GOT3 (cell line): ENCODE results near the gene BTRC.

Source experiments
- DNase-seq: peaks from one replicate; lab custom pipeline; 2025; ENCODE audit warnings: mixed read lengths; lab: John Stamatoyannopoulos, UW

The BTRC gene

DNA sequence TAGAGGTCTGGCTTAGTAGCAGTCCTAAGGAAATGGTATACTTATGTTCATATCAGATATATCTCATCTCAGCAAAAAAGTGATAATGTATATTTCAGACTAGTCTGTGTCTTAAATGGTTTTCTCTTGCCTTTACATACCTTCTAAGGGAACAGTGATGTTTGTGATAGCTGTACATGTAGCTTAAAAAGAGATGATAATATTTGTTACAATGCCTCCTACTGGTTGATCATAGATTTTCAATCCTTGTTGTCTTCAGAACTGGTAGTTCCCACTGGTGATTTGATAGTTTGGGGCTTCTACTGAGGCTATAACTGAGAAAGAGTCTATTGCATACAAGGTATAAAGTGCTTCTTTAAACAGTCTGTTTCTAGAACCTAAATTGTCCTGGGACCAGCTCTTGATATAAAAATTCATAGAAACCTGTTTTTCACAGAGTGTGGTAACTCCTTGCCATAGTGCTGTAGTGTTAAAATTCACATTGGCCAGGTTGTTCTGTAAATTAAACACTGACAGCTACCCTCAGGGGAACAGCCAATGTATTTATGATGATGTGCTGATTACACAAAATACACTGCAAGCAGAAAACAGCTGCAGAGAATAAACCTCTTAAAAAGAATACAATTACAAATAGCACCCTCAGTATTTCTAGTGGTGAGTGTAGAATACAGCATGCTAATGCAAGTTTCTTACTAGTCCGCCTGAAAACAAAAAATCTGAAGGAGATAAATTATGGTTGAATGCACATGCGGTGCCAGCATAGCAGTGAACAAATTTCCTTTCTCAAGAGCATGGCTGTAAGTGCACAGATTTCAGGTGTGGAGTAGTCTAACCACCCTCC lies 90.3 kb downstream of the BTRC start:
- no peak for DNase-seq

DNA sequence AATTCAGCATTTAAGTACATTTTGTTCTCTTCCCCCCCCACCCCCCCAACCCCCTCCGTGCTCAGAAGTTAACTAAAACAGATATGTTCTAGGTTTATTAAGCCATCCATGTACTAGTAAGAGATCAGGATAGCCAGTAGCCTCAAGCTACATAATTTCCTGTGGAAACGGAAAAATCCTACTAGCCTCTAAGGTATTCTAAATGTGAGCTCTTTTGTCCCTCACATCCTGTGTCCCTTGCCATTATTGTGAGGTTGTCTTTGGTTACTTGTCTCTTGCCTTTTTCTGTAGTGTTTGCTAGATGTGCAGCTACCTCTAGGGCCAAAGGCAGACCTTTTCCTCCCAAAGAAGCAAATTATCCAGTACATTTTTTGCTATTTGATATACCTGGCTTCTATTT lies 92.1 kb downstream of the BTRC start:
- no peak for DNase-seq

DNA sequence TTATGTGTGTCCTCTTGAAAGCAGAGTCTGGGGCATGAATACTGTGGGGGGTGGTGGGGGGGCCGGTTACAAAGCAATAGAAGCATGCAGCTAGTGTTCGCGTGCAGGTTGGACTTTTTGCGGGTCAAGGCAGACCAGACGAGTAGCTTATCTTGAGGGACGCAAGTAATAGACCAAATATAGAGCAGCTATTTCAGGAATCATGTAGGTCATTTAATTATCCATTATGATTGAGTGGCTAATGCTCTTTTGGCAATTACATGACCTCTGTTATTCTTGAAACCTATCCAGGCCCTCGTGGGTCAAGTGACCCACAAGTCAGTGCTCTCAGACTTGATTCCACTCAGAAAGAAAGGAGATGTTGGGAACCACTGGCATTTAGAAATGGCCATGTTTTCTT lies 93.0 kb downstream of the BTRC start:
- DNase-seq = no peak

DNA sequence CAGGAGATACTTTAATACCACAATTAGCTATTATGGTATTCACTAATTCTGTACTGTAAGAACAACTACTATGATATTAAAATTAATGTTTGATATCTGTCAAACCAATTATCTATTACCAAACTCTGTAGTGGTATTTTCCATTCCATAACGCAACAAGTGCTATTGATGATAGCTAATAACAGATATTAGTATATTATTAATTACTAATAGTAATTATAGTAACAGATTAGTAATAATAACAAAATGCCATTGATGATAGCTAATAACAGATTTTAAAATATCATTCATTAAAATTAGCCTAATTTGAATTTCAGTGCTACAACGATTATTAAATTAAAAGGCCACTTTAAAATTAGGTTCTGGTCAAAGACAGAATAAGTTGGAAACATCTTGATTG lies 93.5 kb downstream of the BTRC start:
- no peak for DNase-seq

DNA sequence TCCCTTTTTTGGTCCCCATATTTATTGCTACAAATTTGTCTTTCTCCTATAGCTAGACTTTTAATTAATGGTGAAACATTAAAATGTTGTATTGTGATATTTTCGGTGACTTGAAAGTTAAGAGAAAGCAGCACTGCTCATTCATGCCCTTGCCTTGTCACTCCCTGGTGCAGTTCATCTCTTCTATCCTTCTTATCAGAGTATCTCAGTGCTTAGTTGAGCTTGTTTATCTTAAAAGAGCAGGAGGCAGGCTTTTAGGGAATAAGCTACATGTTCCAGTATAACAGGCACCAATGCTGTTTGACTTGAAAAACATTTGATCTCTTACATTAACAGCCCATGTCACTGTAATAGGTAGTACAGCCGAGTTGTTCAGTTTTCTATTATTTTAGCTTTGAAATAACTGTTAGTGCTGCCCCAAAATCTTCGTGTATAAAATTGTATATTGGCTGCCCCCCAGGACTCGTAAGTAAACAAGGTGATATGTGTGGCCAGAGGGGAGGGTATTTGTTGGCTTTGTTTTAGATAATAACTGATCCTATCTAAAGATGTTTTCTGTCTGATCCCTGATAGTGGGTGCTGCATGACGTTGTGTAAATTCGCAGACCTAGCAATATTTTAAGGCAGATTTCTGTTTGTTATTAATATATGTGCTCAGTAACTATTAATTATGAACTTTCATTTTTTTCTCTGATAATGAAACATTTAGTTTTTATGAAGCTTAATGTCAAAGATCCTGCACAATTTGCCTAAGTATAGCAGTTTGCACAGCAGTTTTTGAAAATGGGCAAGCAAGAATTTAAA lies 96.5 kb downstream of the BTRC start:
- DNase-seq = no peak

DNA sequence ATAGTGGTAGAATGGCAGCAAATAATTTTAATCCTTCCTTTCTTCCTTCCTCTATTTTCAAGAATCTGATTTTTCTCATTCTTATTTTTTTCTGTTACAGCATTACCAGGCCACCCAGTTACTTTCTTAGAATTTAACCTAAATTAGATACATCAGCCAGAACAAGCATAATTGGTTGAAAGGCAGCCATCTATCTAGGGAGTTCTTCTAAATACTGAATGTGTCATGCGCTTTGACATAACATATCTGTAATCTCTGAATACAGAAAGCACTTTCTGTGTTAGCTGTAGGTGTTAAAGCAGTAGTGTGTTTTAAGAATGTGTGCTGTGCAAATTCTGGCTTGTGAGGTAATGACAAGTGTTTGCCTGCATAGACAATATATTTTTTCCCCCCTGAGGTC lies 97.3 kb downstream of the BTRC start:
- no peak for DNase-seq

DNA sequence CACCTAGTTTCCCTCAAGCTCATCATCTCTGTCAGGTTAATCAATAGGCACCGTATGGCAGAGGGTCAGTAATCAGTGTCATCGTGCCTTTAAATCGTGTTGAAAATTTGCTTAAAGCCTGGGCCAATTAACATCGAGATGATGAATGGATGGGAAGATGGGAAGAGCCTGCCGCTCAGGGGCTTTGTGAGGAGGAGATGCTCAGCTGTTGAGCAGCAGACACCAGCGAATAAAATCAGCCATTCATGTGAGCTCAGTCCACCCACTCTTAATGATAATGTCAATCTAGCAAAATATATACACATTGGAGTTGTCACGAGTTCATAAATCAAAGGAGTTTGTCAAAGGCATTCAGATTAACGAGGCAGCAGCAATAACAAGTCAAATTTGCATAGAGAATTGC lies 97.7 kb downstream of the BTRC start:
- no peak for DNase-seq

DNA sequence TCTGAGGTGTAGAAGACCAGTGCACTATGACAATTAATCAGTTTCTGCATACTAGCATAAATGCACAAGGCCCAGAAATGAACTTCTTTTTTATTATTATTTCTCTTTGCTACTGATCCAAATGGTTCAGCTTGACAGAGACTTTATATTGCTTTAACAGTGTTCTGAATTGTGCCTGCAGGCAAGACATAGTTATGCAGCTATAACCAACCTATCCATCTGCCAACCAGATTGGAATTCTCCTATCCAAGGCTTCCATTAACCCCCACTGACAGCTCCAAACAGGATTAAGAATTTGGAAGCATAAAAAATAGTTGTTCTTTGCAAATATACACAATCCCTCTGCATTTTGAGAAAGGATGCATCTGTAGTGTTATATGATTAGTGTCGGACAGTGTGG lies 98.2 kb downstream of the BTRC start:
- no peak for DNase-seq

DNA sequence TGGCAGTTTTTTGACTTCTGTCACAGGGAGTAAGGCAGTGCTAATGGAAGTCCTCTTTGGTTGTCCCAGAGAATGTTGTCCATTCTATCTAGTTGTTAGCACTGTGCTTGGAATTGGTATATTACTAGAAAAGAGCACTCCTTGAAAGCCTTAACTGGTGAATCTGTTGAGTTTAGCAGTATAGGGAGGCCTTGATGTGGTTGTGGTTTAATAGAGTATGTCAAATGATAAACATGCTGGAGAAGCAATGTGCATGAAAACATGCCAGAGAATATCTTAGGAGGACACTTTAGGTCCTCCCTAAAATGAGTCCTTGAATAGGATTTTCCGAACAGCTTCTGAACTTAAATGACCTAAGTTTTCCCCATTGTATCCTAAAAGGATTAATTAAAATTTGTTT lies 98.6 kb downstream of the BTRC start:
- DNase-seq = no peak

DNA sequence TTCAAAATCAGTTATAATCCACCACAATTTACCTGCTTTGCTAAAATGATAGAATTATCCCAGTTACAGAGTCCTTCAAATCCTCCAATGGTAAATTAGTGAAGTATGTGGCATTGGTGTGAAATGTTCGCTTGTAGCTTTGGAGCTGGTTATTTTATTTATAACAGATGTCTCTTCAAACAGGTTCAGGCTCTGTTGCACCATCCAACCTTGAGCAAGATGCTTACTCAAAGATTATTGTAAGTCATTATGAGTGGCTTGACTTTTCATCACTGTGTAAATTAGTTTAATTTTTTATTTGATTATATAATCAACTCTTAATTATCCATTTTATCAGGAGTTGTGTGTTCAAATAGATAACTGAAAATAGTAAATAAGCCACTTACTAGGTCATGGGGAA lies 99.4 kb downstream of the BTRC start:
- DNase-seq = no peak

DNA sequence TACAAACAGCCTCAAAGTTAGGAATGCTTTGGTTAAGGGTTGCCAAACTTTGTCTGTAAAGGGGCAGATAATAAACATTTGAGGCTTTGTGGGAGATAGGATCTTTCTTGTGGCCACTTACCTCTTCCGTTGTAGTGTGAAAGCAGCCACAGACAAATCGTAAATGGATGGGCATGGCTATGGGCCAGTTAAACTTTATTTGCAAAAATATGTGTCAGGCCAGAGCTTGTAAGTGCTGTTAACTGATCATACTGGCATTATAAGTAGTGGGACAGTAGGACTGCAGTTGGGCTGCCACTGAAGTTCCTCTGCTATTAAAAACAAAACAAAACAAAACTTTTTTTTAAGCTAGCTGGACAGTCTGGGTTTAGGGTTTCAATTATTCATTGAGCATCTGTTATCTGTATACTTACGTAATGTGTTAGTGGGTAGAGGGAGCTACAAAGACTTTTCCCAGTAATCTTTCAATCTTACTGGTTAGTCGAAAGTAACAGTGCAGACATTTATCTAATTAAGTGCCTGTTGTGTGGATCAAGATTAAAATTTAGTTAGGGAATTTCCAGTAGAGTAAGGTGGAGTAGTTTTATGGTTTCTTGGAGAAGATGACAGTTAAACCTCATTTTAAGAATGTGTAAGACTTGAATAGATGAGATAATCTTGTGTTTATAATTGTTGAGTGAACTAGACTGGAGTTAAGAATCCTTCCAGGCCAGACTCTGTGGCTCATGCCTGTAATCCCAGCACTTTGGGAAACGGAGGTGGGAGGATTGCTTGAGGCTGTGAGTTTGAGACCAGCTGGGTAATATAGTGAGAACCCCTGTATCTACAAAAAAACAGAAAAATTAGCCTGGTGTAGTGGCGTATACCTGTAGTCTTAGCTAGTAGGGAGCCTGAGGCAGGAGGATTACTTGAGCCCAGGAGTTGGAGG lies 100.1 kb downstream of the BTRC start:
- no peak for DNase-seq

DNA sequence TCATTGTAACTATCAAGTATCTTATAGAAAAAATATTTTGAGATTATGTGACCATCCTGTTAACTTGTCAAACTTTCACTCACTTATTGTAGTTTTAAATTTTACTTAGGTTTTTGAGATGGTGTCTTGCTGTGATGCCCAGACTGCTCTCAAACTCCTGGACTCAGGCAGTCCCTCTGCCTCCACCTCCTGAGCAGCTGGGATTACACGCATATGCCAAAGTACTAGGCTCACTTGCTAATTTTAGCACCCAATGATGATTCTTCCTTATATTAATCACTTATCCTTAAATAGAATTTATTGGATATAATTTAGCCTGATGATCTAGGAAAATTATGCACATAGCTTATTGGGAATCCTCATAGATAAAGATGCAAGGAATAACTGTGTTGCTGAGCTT lies 104.9 kb downstream of the BTRC start:
- DNase-seq = no peak

DNA sequence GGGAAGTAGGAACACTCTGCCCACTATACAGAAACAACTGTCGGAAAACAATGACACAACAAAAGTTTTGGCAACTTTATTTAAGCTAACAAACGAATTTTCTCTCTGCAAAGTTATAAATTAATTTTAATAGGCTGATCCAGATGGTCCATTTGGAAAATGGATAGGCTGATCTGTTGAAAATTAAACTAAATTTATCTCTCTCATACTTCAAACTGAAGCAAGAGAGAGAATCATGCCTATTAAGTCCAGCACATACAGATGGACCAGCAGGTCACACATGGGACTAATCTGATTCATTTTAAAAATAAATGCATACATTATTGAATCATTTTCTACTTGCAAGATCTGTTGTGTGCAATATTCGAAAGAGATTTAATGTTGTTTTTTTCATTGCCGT lies 110.1 kb downstream of the BTRC start:
- DNase-seq = no peak

DNA sequence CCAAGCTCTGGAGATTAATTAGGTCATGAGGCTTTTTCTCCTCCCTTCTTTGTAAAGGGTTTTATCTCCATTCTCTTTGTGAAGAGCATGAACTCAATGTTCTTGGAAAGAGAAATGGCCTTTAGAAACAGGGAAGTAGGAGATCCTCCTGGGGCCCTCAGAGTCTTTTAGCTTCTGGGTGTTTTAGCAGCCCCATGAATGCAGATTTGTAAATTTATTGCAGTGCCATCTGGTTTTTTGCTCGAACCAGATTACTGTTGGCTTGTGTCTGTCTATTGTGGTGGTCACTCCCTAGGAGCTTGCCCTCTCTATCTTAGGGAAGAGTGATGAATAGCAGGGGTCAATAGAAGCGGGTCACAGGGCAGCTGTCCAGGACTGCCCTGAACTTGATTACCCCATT lies 110.6 kb downstream of the BTRC start:
- DNase-seq = no peak

DNA sequence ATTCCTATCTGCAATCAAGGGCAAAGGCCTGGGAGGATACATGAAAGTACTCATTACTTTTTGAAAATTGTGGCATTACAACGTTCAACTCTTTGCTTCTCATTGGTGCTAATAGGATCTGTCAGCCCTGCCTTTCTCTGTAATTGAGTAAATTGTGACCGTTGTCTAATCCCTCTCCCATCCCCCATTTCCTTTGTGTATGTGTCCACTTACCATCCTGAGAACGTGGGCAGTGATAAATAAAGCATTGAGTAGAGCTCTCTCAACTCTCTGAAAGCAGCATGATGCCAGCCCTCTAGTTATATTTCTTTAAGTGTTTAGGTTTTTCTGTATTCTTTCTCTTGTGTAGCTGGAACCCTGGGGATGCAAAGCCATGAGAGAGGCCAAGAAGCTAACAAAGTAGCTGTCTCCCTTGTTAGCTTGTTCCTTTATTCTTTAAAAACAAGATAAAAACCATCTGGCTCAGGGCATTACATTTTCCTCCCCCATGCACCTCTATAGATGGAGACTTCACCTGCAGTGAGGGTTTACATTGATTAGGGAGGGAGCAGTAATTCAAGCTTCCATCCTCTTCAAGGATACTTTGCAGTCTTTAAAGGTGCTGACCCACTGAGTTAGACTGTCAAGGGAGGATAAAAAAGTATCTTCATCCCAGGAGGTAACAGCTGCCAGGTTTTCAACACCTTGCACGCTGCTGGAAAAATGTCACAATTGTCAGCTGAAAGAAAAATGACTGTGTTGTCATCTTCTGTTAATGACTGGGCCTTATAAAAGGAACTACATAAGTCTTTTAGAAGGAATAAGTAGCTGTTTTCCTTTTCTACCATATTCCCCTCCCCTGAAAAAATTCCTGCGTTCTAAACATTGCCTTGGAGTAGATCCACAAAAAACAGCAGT lies 112.3 kb downstream of the BTRC start:
- DNase-seq = no peak

DNA sequence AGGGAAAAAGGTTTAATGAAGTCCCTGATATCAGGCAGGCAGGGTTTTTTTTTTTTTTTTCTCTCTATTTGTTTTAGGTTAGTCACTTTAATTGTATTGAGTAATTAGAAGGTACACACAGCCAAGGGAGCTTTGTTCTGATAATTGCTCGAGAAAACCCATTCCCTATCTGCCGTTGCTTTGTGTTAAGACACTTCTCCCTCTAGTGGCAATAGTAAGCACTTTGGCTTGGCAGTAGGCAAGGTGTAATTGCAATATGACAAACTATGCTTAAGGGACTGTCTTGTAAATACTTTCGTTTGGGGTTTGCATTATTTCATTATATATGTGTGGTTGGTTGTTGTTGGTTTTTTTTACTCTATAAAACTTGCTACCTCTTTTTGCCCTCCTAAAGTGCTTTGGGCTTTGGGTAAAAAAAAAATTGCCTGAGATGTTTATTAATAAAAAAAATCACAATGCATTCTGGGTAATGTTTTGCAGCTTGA lies 113.4 kb downstream of the BTRC start:
- no peak for DNase-seq

DNA sequence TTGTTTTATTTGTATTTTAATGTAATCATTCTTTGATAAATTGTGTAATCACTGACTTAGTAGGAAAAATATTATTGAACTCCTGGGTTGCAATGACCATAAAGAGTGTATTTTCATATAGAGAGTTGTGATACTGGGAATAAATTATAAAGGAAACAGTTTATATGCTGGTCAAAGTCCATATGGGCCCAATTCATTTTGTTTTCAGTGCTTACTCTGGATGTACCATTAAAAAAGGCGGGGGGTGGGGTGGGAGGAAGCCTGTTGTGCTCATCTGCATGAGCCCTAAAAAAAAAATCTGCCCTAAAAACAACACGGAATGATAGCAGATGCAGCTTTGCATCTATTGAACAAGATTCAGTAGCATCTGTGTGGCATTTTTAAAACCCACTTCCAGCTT lies 114.2 kb downstream of the BTRC start:
- no peak for DNase-seq

DNA sequence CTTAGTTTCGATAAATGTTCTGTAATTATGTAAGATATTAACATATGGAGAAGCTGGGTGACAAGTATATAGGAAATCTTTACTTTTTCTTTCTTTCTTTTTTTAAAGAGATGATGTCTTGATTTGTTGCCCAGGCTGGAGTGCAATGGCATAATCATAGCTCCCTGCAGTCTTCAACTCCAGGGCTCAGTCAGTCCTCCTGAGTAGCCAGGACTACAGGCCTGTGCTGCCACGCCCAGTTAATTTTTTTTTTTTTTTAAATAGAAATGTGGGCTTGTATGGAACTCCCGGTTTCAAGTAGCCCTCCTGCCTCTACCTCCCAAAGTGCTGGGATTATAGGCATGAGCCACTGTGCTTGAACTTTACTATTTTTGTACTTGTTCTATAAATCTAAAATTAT lies 122.4 kb downstream of the BTRC start:
- no peak for DNase-seq

DNA sequence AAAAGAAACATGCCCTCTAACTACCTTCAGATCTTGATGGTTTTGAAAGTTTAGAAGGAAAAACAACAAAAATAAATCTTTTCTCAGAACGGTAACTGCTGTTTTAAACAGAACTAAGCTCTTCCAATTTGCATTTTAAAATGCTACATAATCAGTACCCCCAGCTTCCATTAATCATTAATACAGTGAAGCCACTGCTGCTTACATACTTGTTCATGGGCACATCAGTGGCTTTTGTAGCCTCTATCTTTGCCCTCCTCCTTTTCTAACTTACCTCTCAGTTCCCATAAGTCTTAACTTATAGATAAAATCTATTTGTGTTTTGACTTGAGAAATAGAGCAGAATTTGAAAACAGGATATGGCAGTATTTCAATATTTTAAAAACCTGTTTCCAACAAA lies 125.0 kb downstream of the BTRC start:
- DNase-seq = no peak

DNA sequence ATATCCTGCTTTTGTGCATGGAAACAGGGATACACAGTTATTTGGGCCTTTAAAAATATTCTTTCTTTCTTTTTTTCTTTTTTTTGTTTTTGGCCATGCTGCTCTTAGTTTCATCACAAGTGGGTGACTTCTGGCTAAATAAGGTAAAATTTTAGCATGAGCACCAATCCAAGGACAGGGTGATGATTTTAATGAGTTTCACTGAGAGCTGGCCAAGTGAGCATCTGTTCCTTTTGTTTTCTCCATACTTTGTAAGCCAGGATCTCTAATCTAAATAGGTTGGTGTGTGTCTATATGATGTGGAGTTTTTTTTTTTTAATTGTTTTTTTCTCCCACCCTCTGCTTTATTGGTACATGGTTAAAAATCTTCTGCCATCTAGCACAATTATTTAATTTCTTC lies 127.3 kb downstream of the BTRC start:
- DNase-seq = no peak

DNA sequence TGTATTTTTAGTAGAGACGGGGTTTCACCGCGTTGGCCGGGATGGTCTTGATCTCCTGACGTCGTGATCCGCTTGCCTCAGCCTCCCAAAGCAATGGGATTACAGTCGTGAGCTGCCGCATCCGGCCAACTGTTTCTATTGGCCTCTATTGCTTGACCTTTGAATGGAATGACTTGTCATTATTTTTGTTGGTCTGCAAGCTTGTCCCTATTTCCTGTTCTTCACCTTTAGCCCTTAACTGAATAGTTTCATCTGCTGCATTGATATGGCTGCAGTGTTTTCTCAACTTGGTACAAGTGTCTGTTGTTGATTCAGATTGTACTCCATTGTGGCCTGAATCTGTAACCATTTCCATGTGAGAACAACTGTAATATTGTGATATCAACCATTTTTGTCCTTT lies 128.6 kb downstream of the BTRC start:
- no peak for DNase-seq
